ENCODE measurements around the gene ANO2.
"Not testable (repeated sequence)": the region's sequence is repeated elsewhere in the genome, so short reads cannot be mapped to it uniquely, and the experiment has no call there.

Gene ANO2

DNA sequence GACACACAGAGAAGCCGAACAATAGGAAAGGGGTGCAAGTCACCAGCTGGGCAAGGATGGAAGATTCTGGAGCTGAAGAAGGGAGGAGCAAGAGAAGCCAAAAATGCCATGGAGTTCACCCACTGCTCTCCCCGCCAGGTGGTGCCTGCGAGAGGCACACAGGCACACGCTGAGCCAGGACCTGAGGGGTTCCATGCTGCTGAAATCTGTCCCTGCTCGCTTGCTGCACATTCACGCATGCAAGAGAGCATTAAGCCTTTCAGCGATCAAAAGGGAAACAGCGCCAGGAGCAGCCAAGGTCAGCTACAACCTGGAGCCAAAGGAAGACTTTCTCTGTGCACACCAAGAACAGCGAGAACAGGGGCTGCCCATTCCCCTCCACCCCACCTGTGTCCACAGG is 104.1 kb downstream of the ANO2 start:
- no peak for DNase-seq (ENCODE audit: extremely low read depth in 1 of 2, low read depth in 1 of 2)

DNA sequence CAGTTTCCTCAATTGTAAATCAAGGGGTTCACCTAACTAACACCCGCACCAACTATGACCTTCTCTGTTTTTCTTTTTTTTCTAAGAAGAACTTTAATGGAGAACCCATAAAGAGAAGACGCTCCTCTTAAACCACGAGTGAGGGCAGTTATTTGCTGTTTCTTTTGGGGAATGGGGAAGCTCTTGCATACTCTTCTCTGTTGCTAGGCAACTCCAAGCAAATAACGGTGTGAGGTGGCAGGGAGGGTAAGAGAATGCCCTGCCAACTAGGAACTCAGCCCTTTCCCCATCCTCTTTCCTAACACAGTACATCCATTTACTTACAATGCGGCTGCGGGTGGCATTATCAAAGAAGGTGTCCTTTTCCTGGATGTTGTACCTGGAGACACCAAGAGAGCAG is 114.9 kb downstream of the ANO2 start:
- no peak for DNase-seq (ENCODE audit: extremely low read depth in 1 of 2, low read depth in 1 of 2)

DNA sequence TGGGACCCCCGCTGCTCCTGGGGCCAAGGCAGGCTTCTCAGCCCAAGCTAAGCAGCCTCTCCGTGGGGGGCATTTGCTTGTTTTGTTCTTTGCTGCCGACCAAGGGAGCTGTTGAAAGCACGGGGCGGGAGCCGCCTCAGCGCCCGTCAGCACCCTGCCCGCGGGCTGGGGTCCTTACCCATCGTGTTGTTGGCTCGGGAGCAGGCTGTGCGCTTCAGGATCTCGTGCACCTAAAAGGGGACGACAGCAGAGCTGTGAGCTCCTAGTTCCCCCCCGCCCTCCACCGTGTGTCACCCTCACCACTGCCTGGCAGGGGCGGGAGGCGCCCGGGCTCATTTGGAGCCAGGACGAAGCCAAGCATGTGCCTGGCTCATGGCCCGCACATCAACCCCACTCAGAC is 117.5 kb downstream of the ANO2 start:
- no peak for DNase-seq (ENCODE audit: extremely low read depth in 1 of 2, low read depth in 1 of 2)

DNA sequence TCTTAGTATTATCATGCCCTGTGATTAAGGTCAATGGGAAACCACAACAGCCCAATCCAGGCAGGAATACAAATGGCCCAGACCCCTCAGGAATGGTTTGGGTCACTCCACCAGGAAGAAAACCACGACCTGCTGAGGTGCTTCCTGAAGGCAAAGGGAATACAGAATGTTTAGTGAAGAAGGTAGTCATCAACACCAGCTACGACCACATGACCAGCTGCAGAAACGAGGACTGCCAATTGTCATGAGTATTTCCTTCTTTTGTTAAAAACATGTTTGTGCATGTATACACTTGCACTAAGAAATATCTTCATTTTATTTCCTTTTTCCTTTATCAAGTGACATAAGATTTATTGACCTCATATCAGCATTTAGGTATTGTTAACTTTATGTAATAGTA is 119.3 kb downstream of the ANO2 start:
- DNase-seq (ENCODE audit: extremely low read depth in 1 of 2, low read depth in 1 of 2): not testable (repeated sequence)

DNA sequence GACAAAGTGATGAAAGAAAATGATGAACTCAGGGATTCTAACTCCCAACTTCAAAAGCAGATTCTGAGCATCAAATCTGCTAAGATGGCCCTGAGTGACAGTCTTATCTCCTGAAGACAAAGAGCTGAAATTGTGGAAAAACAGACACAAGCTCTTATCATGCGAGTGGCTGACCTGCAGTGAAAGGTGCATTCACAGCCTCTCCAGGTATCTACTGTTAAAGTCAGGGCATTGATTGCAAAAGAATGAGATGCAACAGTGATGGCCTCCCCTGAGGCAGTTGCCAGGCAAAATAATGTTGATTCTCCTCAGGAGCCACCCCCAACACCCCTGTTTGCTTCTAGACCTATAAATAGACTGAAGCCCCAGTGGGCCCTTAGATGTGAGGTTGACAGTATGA is 126.2 kb downstream of the ANO2 start:
- DNase-seq (ENCODE audit: extremely low read depth in 1 of 2, low read depth in 1 of 2): not testable (repeated sequence)

DNA sequence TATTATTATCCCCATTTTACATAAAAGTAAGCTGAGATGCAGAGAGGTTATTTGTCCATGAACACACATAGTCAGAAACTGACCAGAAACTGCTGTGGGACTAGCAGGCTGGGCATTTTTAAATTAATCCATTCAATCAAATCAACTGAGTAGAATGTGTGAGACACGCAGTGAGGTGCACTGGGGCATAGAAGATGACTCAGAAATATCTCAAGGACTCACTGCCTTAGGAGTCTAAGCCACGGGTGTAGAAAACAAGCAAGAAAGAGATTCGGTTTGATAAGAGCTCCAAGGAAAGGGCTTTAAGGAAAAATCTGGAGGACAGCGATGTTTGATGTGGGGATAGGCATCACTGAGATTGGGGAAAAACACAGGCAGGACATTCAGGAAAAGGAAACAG is 127.8 kb downstream of the ANO2 start:
- DNase-seq (ENCODE audit: extremely low read depth in 1 of 2, low read depth in 1 of 2): no peak

DNA sequence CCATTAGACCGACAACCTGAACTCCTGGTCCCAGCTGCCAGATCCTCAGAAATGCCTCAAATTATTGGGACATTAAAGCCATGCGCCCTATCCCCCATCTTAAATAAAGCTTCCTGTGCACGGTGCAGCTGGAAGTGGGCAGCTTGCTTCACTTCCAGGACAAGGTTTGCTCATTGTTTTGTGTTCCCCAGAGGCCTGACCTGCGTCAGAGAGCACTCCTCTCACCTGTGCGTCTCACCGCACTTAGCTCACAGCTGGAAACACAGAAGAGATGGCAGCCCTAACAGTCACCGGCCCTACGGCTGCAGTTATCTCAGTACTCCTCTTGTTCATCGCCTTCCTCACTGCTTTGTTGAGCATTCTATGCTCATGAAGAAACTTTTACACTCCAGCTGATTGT is 135.5 kb downstream of the ANO2 start:
- no peak for DNase-seq (ENCODE audit: extremely low read depth in 1 of 2, low read depth in 1 of 2)

GRCh38 chr12:5808981-5809380 is 136.1 kb downstream of the ANO2 start:
- no peak for DNase-seq (ENCODE audit: extremely low read depth in 1 of 2, low read depth in 1 of 2)

DNA sequence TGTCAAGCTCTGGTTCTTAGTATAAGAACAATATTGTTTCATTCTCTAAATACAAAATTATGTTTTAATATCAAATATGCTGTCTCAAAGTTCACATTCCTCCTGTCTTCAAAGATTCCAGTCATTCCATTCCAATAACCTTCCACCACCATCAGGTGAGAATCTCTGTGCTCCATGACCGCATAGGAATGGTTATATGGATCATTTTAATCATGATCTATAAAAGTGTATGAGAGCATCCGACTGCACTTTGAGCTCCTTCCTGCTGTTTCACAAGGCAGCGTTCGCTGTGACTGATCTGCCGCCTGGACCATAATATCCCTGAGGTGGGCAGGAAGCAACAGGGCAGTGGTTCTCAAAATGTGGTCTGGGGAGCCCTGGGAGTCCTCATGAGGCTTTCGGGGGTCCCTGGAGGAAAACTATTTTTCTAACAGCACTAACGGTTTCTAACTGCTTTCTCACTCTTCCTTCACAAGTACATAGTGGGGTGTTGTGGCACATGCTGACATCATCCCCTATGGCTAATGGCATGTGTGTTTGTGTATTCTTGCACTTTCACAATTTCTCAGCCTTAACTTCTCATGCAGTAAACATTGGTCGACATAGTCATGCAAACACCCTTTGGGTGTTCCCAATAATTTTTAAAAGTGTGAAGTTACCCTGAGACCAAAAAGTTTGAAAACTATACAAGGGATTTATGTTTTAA is 137.4 kb downstream of the ANO2 start:
- DNase-seq (ENCODE audit: extremely low read depth in 1 of 2, low read depth in 1 of 2): no peak

GRCh38 chr12:5807090-5807414 is 138.0 kb downstream of the ANO2 start:
- no peak for DNase-seq (ENCODE audit: extremely low read depth in 1 of 2, low read depth in 1 of 2)

DNA sequence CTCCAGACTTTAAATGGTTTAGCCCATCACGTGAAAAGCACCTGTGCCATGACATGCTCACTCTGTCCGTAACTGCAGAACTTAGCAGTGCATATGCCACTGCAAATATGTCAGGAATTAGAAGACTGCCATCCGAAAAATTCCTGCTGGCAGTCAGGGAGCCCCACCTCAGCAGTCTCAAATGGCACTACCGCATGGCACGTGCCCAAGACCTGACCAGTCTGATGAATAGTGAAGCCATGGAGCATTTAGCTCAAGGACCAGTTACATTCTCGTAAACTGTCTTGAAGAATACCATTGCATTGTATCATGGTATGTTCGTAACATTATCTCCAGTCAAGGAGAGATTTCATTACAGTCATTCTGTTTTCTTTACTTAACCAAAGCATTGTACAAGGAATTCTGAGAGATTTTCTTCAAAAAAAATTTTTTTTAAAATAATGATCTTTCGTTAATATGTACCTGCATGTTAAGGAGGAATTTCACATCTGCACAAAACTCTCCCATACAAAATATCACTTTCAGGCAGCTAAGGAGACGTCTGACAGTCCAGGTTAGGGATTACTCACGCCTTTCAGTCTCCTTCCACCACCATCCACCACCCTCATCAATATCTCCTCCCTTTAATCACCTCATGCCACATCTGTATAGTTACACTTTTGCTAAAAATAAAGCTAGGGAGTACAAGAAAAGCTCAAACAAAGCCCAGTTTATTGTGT is 138.5 kb downstream of the ANO2 start:
- DNase-seq (ENCODE audit: extremely low read depth in 1 of 2, low read depth in 1 of 2): no peak

- DNase-seq (ENCODE audit: extremely low read depth in 1 of 2, low read depth in 1 of 2): no peak
Measured at GRCh38 chr12:5803532-5803931, 141.5 kb downstream of the ANO2 start.

DNA sequence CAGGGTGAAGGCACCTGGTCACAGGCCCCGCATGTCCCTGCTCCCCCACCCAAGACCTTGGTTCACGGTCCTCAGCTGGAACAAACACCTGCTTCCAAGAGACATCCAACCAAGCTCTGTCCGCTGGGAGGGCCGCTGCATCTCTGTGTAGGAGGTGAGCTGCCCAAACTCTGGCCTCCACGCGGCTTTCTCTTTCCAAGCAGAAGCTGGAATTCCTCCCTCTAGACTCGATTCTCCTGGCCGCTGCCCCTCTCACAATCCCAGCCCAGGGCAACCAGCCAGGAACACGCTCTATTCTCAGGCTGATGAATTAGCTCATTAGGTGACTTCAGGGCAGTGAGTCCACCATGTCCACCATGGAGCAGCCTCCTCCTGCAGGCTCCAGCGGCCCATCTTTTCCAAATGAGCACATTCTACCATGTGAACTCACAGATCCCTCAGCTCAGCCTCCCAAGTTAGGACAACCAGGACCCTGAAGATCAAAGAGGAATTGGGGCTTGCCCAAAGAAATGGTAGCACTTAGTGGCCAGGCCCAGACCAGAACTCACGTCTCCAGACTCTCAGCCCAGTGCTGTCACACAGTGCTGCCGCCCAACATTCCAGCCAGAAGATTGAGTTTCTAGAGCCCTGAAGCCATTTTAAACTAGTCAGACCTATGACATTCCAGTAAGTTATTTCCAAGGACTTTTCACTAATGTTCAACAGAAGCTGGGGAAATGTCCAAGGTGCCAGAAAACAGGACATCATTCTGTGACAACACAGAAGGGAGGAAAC is 146.6 kb downstream of the ANO2 start:
- DNase-seq (ENCODE audit: extremely low read depth in 1 of 2, low read depth in 1 of 2): no peak

DNA sequence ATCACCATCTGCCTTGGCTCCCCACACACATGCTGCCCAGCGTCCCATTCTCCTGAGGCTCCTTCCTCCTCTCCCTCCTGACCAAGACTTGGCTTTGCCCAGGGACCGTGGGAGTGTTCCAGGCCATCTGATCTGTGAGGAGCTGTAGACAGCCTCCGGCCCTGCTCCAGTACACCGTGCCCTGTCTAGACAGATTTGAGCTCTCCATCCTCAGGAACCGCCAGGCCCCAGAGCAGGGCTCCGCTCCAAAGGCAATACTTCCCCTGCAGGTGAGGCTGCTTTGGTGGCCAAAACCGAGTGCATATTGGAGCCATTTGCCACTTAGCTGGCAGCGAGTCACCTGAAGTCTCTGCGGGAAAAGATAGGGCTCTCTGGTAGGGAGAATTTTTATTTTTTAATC is 147.4 kb downstream of the ANO2 start:
- DNase-seq (ENCODE audit: extremely low read depth in 1 of 2, low read depth in 1 of 2): no peak

DNA sequence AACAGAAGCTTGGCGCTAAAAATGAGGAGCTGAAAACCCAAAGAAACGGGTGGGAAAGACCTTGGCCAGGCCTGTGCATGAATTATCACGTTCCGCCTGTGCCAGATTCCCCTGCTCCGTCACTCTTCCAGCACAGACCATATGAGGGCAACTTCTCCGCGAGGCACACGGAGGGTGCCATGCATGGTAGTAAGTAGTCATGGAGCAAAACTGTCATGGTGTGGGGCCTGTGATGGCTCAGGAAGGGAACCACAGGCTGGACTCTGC is 148.2 kb downstream of the ANO2 start:
- DNase-seq (ENCODE audit: extremely low read depth in 1 of 2, low read depth in 1 of 2): no peak

DNA sequence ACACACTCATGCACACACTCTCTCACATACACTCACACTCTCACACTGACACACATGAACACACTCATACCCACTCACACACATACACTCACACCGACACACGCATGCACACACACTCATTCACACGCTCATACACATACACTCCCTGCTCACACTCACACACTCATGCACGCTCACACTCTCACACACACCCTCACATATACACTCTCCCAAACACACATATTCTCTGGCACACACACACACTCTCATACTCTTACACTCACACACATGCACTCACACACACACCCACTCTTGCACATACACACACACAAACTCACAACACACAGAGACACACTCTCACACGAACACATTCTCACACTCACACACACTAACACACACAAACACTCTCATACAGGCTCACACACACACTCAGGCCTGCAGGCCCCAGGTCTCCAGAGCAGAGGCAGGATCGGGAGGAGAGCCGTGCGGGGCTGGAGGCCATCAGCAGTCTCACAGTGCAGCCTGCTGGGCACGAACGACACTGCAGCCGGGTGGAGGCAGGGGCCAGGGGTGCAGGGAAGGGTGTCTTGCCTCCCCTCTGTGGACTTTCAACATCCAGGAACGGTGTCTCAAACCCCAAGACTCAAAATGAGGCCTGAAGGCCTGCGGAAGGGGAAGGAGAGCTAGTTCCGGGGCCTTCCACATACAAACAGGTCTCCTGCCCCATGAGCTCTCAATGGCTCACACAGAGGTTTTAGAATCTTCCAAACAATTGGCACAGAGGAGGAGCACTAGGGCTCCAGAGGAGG is 148.7 kb downstream of the ANO2 start:
- no peak for DNase-seq (ENCODE audit: extremely low read depth in 1 of 2, low read depth in 1 of 2)

GRCh38 chr12:5794156-5794555 is 150.9 kb downstream of the ANO2 start:
- no peak for DNase-seq (ENCODE audit: extremely low read depth in 1 of 2, low read depth in 1 of 2)

DNA sequence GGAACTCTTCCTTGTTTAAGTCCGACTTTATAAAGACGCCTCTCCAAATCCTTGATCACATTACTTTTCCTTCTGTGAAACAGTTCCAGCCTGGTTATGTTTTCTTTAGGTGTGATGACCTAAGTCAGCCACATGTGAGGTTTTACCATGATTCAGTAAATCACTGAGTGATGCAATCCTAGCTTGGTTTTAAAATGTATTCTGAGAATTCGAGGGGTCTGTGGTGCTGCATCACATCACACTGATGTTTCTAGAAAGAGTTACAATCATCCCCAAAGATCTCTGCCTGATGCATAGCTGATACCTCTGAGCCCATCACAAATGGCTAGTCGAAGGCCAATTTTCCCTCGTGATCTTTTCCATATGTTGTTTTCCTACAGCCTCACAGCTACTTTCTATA is 152.7 kb downstream of the ANO2 start:
- DNase-seq (ENCODE audit: extremely low read depth in 1 of 2, low read depth in 1 of 2): no peak

DNA sequence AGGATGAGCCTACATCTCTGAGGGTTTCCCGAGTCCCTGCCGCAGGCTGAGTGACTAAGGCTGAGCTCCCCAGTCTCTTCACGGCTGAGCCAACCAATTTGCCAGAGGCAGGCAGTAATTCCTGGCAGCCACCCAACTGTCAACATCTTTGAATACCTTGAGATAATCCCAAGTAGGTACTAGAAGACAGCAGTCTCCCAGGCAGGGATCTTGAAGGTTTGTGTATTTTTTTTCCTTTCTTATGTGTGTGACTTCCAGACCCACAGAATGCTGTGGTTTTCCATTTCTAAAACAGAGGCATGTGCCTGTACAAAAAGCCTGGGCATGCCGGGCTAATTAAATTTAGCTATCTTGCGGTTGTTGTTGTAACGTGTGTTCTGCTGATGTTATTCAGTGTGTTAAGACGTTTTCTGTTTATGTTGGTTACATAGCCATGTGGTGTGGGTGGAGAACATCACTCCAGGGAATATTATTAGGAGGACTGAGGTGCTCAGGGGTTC is 155.5 kb downstream of the ANO2 start:
- DNase-seq (ENCODE audit: extremely low read depth in 1 of 2, low read depth in 1 of 2): no peak

DNA sequence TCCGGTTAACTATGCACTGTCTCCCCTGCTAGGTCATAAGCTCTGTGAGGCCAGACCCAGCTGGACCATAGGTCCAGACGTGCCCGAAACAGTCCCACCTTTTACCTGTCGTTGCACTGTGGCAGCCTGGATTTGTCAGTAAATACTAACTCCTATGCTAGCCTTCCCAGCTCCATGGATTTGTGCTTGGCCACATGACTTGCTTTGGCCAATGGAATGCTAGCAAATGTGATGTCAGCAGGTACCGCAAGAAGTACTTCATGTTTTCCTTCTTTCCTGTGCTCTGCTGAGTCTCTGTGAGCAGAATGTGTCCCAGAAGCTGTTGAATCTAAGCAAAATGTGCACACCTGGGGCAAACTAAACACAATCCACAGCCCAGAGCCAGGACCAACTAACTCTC is 157.2 kb downstream of the ANO2 start:
- no peak for DNase-seq (ENCODE audit: extremely low read depth in 1 of 2, low read depth in 1 of 2)

GRCh38 chr12:5785601-5786000 is 159.5 kb downstream of the ANO2 start:
- DNase-seq (ENCODE audit: extremely low read depth in 1 of 2, low read depth in 1 of 2): no peak
